HAP-1 (cell line): Measurements from ENCODE around the gene DGCR8.

Source experiments
- DNase-seq, 2 experiments: peaks; one replicate each; pipeline ENCODE4 v3.0.0-alpha.2; 2016 to 2020; ENCODE audit warnings: low spot score in 2 of 2
- H3K27me3 ChIP-seq: fragments of 250-450 bp; sonication (Bioruptor Pico); 2 replicates; pipeline ENCODE4 v1.5.1; 2020; ENCODE audit warnings: low read depth, mild to moderate bottlenecking, moderate library complexity
- H3K36me3 ChIP-seq: fragments of 250-450 bp; sonication (Bioruptor Pico); replicated peaks from 2 replicates; pipeline ENCODE4 v1.5.1; 2020; ENCODE audit warnings: mild to moderate bottlenecking
- H3K4me1 ChIP-seq: fragments of 250-450 bp; sonication (Bioruptor Pico); 2 replicates; pipeline ENCODE4 v1.5.1; 2020; ENCODE audit warnings: mild to moderate bottlenecking
- H3K4me3 ChIP-seq: fragments of 250-450 bp; sonication (Bioruptor Pico); 2 replicates; pipeline ENCODE4 v1.5.1; 2020; ENCODE audit warnings: mild to moderate bottlenecking, moderate library complexity
- H3K9me3 ChIP-seq: fragments of 250-450 bp; sonication (Bioruptor Pico); 2 replicates; pipeline ENCODE4 v1.5.1; 2020; ENCODE audit warnings: mild to moderate bottlenecking, moderate library complexity
- in situ Hi-C: fragments of 300-500 bp; cut with MboI; formaldehyde crosslinking; loops from 3 replicates; pipeline ENCODE4 v1.14.3; 2020; ENCODE audit warnings: low sequenced_read_pairs, inconsistent platforms, mixed read lengths

Gene DGCR8

DNA sequence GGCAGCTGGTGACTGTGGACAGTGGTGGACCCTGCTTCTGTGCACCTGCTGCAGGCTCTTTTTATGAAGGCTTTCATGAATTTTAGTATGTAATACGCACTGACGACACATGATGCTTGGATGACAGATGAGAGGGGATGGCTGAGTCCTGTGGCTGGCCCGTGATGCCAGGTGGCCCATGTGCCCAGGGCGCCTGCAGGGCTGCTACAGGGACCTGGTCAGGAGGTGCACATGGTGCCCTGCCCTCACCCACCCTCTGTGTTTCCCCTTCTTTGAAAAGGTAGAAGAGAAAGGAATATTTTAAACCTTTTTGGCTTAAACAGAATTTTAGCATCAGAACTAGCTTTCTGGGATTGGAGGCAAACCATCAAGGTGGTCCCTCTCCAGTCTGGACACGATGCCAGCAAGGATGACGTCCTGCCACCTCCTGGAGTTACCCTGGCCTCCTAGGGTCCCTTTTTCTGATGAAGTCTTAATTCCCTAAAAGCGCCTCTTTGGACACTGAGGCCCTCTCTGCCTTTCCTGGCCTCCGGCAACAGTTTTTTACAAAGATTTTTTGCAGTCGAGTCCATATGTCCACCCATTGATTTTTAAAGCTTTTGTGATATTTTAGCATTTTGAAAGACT lies 30.4 kb downstream of the DGCR8 start:
- in situ Hi-C loops = no loop called here
- Histone ChIP-seq H3K4me3 (no peak overlapping the region), H3K36me3 (peaks cover 98% of the 10 kb centered on the region), H3K9me3 (no peaks in the 10 kb centered on the region), H3K27me3 (no peaks in the 10 kb centered on the region), H3K4me1 (no peaks in the 10 kb centered on the region)
- DNase-seq = no peak

- DNase-seq = peak; percentile 40 to 66
- peaks cover 96% of the 10 kb centered on the region for H3K36me3 ChIP-seq
- no peaks in the 10 kb centered on the region for H3K9me3 ChIP-seq
- no peak overlapping the region for H3K4me3 ChIP-seq
- no peaks in the 10 kb centered on the region for H3K4me1 ChIP-seq
- no peaks in the 10 kb centered on the region for H3K27me3 ChIP-seq
- in situ Hi-C loops = no loop called here
These were observed 31.1 kb downstream of the DGCR8 start for GRCh38 chr22:20111045-20111688.

DNA sequence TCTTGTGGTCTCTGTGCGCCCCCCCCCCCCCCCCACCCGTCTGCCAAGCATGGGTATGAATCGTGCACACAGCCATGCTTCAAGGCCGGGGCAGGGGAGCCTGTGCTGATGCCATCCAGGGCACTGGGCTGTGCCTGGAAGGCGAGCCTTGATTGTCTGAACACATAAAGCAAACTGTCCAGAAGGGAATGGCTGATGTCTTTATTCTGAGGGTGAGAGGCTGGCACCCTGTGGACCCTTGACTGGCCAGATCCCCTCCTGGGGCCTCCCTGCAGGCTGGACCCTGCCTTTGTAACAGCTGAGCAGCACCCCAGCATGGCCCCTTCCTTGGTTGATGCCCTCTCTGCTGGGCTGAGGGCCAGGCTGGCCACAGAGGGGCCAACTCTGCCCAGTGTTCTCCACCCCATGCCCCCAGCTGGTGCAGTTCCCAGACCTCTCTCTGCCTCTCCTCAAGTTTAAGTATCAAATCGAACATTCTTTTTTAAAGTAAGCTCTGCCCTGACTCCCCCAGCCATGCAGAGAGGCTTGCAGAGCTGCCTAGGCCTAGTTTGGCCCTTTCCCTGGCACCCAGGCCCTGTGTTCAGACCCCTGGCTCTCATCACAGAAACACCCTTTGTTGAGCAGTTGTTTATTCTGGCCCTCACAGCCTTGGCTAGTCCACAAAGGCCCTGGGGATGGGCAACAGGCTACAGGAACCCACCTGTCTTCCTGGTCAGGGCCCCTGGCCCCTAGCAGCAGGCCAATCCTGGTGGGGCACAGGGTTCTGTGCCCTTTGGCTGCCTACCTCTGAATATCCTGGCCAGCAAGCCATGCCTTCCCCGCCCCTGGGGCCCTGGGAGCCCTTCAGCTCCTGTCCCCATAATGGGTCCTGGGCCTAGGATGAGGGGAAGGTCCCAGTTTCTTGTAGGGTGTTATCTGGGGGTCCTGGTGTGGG lies 31.9 kb downstream of the DGCR8 start:
- peaks cover 91% of the 10 kb centered on the region for H3K36me3 ChIP-seq
- H3K27me3 ChIP-seq = no peaks in the 10 kb centered on the region
- no peaks in the 10 kb centered on the region for H3K4me1 ChIP-seq
- H3K4me3 ChIP-seq = no peak overlapping the region
- in situ Hi-C loops = no loop called here
- no peaks in the 10 kb centered on the region for H3K9me3 ChIP-seq
- no peak for DNase-seq

DNA sequence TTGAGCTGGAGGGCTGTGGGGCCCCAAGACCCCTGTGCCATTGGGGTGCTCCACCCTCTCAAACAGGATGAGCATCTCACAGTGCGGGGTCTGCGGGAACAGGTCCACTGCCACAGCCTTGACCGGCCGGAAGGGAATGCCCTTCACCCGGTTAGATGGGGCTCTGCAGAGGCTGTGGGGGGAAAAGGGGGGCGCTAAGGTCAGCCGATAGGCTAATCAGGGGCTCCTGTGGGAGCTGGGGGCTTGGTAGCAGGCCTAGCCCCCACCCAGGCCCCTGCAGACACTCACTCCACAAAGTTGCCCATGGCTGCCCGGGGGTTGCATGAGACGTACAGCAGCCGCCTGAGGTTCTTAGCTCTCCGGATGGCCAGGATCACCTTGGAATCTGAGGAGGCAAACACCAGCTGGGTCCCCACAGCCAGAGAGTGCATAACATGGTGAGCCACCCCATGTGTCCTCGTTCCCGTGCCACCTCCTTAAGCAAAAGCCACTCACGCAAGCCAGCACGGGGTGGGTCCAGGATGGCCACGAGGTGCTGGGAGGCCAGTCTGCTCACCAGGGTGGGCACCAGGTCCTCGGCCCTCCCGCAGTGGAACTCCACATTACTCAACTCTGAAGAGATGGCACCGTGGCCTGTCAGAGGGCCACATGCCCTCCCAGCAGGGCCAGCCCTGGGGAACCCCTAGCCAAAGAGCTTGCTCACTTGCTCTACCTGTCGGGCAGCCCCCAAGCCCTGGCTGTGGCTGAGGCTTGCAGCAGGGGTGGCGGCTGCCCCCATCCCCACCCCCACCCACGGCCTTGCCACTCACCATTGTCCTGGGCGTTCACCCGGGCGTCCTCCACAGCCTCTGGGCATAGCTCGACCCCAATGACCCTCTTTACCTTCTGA lies 32.8 kb downstream of the DGCR8 start:
- Histone ChIP-seq H3K36me3 (peaks cover 83% of the 10 kb centered on the region), H3K9me3 (no peaks in the 10 kb centered on the region), H3K27me3 (no peaks in the 10 kb centered on the region), H3K4me3 (no peak overlapping the region), H3K4me1 (no peaks in the 10 kb centered on the region)
- in situ Hi-C loops = no loop called here
- DNase-seq = no peak

GRCh38 chr22:20113551-20114310 lies 33.7 kb downstream of the DGCR8 start:
- peaks cover 3% of the 10 kb centered on the region for H3K4me1 ChIP-seq

GRCh38 chr22:20114506-20115475 lies 34.8 kb downstream of the DGCR8 start:
- Histone ChIP-seq H3K4me3 (no peak overlapping the region), H3K4me1 (peaks cover 9% of the 10 kb centered on the region), H3K9me3 (no peaks in the 10 kb centered on the region), H3K27me3 (no peaks in the 10 kb centered on the region), H3K36me3 (peaks cover 83% of the 10 kb centered on the region)
- DNase-seq = no peak
- in situ Hi-C loops = no loop called here

More at GRCh38 chr22:20113551-20114310, 33.7 kb downstream of the DGCR8 start:
- Histone ChIP-seq H3K27me3 (no peaks in the 10 kb centered on the region), H3K36me3 (peaks cover 83% of the 10 kb centered on the region), H3K4me3 (no peak overlapping the region), H3K9me3 (no peaks in the 10 kb centered on the region)
- in situ Hi-C loops = no loop called here
- DNase-seq = no peak

- Histone ChIP-seq H3K36me3 (peaks cover 83% of the 10 kb centered on the region), H3K4me1 (peaks cover 9% of the 10 kb centered on the region), H3K27me3 (no peaks in the 10 kb centered on the region), H3K4me3 (peak within 1 kb of the TSS; percentile 84), H3K9me3 (no peaks in the 10 kb centered on the region)
- no peak for DNase-seq
- in situ Hi-C loops = no loop called here
These were observed 35.8 kb downstream of the DGCR8 start, which contains the start of gene RANBP1 for GRCh38 chr22:20115691-20116375. TSS of gene RANBP1 (plus strand) at chr22:20116104. CDS start at chr22:20116185, 81 bp downstream.

GRCh38 chr22:20116376-20116950 lies 36.4 kb downstream of the DGCR8 start:
- DNase-seq = peak in 1 of 2 experiments; percentile 44
- Histone ChIP-seq H3K36me3 (peaks cover 83% of the 10 kb centered on the region), H3K4me3 (peak overlapping the region; percentile 84), H3K9me3 (no peaks in the 10 kb centered on the region), H3K27me3 (no peaks in the 10 kb centered on the region), H3K4me1 (peaks cover 9% of the 10 kb centered on the region)
- in situ Hi-C loops = no loop called here

- H3K9me3 ChIP-seq = no peaks in the 10 kb centered on the region
- H3K36me3 ChIP-seq = peaks cover 84% of the 10 kb centered on the region
- peaks cover 9% of the 10 kb centered on the region for H3K4me1 ChIP-seq
- in situ Hi-C loops = no loop called here
- no peaks in the 10 kb centered on the region for H3K27me3 ChIP-seq
- DNase-seq = peak; percentile 88 to 97
- peak within 1 kb of the TSS; percentile 84 for H3K4me3 ChIP-seq
These were observed 37.1 kb downstream of the DGCR8 start, which contains the start of gene TRMT2A for GRCh38 chr22:20116951-20117632. TSS of gene TRMT2A (minus strand) at chr22:20117226. CDS start at chr22:20116906, 320 bp downstream.

- H3K4me1 ChIP-seq = peaks cover 9% of the 10 kb centered on the region
- in situ Hi-C loops = no loop called here
- H3K4me3 ChIP-seq = peak overlapping the region; percentile 84
- no peaks in the 10 kb centered on the region for H3K9me3 ChIP-seq
- H3K36me3 ChIP-seq = peaks cover 82% of the 10 kb centered on the region
- DNase-seq = no peak
- no peaks in the 10 kb centered on the region for H3K27me3 ChIP-seq
These were observed 37.7 kb downstream of the DGCR8 start for GRCh38 chr22:20117633-20118299.
